Muscle of back (tissue), 11 donors: ENCODE measurements around the gene ZDHHC9. TPM values are rescaled to one million over a fixed set of nuclear protein-coding genes. Genes with fewer than 3 reads are reported as not detected.

Experiments used
- DNase-seq, 3 donors: peaks; one replicate each; pipeline versions ENCODE4 v3.0.0 to v3.0.0-alpha.2; 2013
- polyA plus RNA-seq, 10 donors: library from polyadenylated mRNA; unstranded; fragments of 120-200 nt; gene quantifications; one replicate each; pipeline ENCODE4 v1.2.1, GENCODE V29; 2013; ENCODE audit not compliant: insufficient read length in 10 of 10

The ZDHHC9 gene
- polyA plus RNA-seq, 10 donors = 30.1 to 39.0 (median 35.0) TPM

DNA sequence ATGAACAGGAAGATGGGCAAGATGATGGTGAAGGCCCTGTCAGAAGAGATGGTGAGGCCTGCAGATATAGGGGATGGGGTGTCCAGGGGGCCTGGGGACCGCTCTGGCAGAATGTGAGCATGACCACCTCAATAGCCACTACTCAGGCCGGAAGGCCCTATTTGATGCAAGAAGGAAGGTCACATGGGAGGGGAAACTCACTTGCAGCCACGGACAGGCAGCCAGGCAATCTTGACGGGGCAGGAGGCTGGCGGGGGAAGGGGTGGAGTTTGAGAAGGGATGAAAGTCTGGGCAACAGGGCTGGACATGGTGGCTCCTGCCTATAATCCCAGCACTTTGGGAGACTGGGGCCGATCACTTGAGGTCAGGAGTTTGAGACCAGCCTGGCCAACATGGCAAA lies 55.2 kb downstream of the ZDHHC9 start:
- DNase-seq = no peak

DNA sequence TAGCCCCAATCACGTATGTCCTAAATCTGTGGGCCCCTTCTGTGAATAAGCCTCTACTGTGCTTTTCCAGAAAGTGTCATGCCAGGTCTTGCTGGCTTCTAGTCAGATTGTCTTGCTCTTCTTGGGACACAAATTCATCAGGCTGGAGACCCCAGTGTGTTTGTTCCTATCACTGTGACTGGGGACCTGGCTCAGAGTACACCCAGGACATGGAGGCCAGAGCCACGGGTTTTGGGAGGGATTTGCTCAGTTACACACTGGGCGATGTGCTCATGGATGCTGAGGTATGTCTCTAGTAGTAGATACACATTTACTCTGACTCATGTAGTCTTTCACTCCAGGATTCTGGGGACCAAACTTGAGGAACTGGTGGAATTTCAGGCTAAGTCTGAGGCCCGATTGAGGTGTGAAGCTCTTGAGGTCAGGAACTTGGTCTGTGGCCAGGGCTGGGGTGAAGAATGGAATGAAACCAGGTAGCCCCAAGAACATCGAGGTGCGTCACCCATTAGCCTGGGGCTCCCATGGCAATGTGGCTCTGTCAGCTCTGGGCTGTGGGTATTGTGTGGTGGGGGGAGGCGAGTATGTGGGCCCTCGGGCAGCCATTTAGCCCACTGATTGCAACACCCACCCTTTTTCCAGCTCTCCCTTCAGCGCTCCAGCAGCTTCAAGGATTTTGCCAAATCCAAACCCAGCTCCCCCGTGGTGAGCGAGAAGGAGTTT lies 56.2 kb downstream of the ZDHHC9 start:
- no peak for DNase-seq

- no peak for DNase-seq
Measured at GRCh38 chrX:129786210-129786651, 57.5 kb downstream of the ZDHHC9 start.

DNA sequence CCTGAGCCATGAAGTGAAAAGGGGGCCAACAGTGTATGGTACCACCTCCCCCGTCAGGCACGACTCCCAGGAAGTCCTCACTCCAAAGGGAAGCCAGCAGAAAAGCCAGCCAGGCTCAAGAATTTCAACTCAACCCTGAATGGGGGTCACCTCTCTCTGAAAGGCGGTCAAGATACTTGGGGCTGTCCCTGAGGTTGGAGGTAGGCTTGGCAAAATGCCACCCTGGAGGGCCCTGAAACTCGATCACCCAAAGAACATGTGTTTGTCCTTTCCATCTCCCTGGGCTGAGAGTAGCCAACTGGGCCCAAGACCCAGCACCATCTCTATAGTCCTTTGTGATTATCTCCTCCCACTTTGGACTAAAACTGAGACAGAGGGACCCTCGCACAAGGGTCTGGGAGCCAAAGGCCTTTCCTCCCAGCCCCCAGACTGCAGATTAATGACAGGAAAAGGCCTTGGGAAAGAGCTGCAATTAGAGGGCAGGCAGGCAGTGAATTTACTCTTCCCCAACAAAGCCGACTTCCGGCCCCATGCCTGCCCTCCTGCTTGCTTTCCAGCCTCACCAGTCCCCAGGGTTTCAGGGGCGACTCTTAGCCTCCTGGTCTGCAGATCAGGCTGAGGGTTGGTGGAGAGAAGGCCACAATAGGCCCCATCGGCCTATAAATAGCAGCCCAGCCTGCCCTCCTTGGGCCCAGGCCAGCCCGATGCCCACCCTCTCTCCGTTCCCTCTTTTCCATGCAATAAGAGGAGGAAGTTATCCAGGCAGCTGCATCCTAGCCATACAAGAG lies 58.3 kb downstream of the ZDHHC9 start:
- DNase-seq = no peak

DNA sequence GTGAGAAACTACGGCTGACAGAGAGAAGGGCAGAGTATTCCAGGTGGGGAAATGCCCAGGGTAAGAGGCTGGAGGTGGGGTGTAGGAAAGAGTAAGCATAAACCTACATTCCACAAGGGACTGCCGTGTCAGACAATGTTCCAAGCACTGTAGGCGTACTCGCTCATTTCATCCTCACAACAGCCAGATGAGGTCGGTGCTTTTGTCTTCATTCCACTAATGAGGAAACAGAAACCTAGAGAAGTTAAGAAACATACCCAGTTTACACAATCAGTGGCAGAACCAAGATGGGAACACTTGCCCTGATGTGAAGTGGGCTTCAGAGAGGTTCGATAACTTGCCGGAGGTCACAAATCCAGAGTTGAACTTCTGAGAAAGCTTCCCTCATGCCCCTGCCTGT lies 59.3 kb downstream of the ZDHHC9 start:
- DNase-seq = no peak

GRCh38 chrX:129783291-129783713 lies 60.4 kb downstream of the ZDHHC9 start:
- no peak for DNase-seq

GRCh38 chrX:129782706-129783105 lies 61.0 kb downstream of the ZDHHC9 start:
- DNase-seq = no peak

DNA sequence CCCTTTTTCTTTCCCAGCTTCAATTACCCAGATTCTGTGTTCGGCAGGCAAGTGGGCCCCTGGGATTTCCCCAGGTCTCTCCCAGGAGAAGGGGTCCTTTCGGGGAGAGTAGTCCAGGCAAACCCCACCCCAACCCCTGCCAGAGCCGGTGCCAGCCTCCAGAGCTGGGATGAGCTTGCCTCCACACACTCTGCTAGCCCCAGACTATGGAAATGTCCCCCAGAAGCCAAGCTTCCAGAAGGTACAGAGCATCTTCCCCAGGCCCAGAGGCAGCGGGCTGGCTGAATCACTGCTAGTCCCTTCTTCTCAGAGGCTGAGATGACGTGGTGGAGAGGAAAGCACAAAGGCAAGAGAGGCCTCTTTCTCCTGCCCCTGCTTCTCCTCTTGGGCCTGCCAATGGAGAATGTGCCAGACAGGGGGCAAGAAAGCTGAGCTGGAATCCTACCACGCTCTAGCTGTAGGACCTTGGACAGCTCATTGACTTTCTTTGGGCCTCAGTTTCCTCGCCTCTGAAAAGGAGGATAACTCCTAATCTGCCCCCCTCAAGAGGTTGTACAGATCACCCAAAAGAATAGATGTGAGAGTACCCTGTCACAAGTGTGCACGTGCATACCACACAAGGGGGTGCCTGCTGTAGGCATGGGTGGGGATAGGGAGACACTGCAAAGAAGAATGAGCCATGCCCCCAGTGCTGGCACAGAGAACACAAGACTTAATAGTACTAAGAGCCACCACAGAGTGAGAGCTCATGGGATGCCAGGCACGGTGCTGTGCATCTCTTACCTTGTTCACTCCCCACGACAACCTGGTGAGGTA lies 61.8 kb downstream of the ZDHHC9 start:
- DNase-seq = no peak

DNA sequence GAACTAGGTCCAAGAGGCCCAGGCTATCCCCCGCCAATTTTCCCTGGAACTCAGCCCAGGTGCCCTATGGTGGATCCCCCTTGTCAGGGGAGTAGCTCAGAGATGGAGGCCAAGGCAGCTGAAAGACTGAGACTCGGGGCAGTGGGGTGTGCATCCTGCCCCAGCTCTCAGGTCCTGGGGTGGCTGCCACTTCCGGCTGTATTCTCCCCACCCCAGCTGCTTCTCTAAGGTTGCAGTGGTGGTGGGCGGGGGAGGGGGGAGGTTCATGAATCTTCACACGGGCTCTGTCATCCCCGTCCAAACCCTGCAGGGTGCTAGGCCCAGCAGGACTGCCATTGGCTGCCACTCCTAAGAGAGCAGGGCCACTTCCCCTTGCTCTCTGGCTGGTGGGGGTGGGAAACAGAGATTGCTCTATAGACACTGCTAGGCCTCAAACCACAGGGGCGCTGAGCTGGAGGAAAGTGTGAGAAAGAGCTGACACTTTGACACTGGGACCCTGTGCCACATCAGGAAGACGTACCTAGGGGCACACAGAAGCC lies 62.5 kb downstream of the ZDHHC9 start:
- no peak for DNase-seq

- no peak for DNase-seq
Measured at GRCh38 chrX:129780441-129781105, 63.1 kb downstream of the ZDHHC9 start.

GRCh38 chrX:129779747-129780146 lies 63.9 kb downstream of the ZDHHC9 start, which contains the start of gene SASH3:
SASH3 (plus strand) TSS chrX:129779949; CDS start chrX:129780098, 149 bp downstream.
- DNase-seq = no peak

- DNase-seq = no peak
Measured at GRCh38 chrX:129779086-129779672, 64.5 kb downstream of the ZDHHC9 start.

DNA sequence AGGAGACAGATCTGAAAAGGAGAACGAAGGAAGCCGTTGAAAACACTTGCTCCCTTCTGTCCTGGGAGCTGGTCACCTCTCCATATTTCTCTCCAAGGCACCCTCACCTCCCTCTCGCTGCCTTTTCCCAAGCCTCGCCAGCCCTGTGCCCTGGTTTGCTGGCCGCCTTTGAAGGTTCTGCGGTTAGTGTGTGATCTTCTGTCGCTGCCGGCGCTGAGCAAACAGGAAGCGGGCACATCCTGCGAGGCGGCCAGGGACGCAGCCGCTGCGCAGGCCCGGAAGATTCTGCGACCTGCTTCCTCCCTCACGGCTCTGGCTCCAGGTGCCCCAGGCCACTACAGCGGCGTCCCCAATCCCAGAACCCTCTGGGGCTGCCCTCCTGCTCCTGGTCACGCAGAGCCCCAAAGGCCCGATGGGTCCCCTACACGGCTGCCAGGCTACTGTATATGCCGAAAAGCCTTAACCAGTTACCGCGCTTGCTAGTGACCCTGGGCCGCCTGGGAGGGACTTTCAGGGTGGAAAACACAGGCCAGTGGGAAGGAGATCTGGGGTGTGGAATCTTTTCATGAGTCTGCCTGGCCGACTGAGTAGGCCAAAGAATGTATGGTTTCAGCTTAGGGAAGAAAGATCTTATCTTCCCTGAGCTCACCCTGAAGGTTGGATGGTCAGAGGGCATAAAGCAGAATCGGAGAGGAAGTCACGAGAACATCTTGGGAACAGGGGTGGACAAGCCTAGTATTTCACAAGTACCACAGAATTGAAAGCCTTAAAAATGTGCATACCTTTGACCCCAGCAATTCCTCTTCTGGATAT lies 66.3 kb downstream of the ZDHHC9 start:
- DNase-seq = no peak

GRCh38 chrX:129773649-129774458 lies 69.8 kb downstream of the ZDHHC9 start:
- no peak for DNase-seq

DNA sequence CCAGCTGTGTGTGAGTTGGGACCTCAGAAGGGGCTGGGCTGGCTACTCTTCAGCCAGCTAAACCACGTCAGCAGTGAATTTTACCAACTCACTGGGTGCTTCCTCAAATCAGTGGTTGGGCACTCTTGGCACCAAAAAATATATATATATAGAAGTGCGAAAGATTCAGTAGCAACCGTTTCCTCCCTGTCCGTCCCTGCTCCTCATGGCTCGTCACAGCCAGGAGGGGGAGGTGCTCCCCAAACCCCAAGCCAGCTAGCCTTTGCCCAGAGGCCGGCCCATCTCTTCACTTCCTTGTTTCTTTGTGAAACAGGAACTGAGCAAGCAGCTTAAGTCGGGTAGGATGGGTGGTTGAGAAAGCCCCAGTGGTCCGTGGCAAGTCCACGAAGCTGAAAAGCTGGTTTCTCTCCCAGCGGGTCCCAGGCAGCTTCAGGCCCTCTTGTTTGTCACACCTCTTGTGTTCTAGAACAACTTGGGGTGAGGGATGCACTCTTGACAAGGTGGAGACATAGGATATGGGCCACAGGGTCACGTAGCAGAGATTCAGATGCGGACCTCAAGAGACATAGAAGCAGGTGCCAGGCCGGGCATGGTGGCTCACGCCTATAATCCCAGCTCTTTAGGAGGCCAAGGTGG lies 70.8 kb downstream of the ZDHHC9 start:
- peak in 1 of 3 donors; percentile 44 for DNase-seq

DNA sequence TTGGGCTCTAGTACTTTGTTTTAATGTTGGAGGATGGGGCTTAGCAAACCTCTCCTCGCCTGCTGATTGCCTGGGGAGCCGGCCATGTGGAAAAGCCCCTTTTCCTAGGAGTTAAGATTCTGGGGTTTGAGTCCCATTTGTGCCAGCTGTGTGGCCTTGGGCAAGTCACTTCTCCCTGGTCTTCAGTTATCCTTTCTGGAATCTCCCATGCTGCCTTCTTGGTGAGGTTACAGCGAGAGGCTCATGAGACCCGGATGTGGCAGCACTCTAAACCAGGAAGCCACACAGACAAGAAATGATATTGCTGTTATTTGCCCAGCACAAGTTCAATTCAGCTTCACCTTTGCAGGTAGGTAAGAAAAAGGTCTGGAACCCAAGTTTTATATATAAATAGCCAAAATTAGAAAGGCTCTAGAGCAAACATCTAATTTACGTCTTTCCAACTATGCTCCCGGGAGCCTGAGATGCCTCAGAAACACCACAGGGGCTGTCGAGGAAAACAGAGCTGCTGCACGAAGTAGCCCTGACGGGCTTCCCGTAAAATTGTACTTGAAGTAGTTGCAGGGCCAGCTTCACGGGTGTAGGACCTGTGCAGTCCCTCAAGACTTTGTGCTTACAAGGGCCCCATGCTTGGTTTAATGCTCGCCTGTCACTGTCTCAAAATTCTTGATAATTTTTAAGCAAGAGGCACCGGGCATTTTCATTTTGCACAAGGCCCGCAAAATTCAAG lies 72.3 kb downstream of the ZDHHC9 start:
- DNase-seq = no peak

GRCh38 chrX:129769467-129770154 lies 74.1 kb downstream of the ZDHHC9 start:
- DNase-seq = no peak
